Keratinocyte (primary cell): ENCODE data around the gene ENPP3.

ENCODE experiments used
- CTCF ChIP-seq, 3 experiments: IDR thresholded peaks in 1 of 3; conservative IDR thresholded peaks in 1 of 3; optimal IDR thresholded peaks in 1 of 3; 2 replicates in 2 of 3; 3 replicates in 1 of 3; pipeline versions ENCODE3 to v1.5.1; 2011; ENCODE audit warnings: low read length in 3 of 3, mild to moderate bottlenecking in 3 of 3, moderate library complexity in 2 of 3, control low read depth in 1 of 3, inconsistent platforms in 1 of 3; ENCODE audit not compliant: insufficient read depth in 2 of 3; ENCODE audit errors: extremely low read depth in 1 of 3
- EZH2 ChIP-seq: IDR thresholded peaks from one replicate; pipeline ENCODE4 v1.6.1; 2012; ENCODE audit warnings: inconsistent platforms, mild to moderate bottlenecking, low read length, moderate library complexity

GRCh38 chr6:131694832-131695426, 57.8 kb downstream of the ENPP3 start:
- TF ChIP-seq CTCF (optimal IDR thresholded peaks at IDR 0.05 in 1 of 3, IDR thresholded peaks at IDR 0.05 in 1 of 3, conservative IDR thresholded peaks at IDR 0.05 in 1 of 3; ENCODE audit: extremely low read depth in 1 of 3, insufficient read depth in 2 of 3, low read length in 3 of 3) = peak; percentile 72 to 84 (median 78)
- no peak for TF ChIP-seq EZH2
